Effector memory CD8-positive, alpha-beta T cell (primary cell): ENCODE data around the gene CIAO2B.
"Not testable (repeated sequence)": the region's sequence is repeated elsewhere in the genome, so short reads cannot be mapped to it uniquely, and the experiment has no call there.

Experiments used
- ATAC-seq: fragments of 150-1000 bp; cut with Tn5 transposase; replicated peaks from 2 replicates; pipeline ENCODE4 v1.10.0; 2021; ENCODE audit warnings: mild to moderate bottlenecking, moderate library complexity
- DNase-seq, 3 experiments: peaks; one replicate each; pipeline ENCODE4 v3.0.0; 2021
- H3K27ac Mint-ChIP-seq, 2 donors: one replicate each; pipeline ENCODE4 v1.8.0; 2022; ENCODE audit warnings: mild to moderate bottlenecking in 2 of 2, mixed read lengths in 2 of 2, moderate library complexity in 2 of 2
- H3K27me3 Mint-ChIP-seq, 2 donors: one replicate each; pipeline ENCODE4 v1.8.0; 2022; ENCODE audit warnings: mixed read lengths in 2 of 2
- H3K36me3 Mint-ChIP-seq: one replicate; pipeline ENCODE4 v1.8.0; 2022; ENCODE audit warnings: mild to moderate bottlenecking, moderate library complexity, mixed read lengths; ENCODE audit not compliant: insufficient read depth
- H3K4me1 Mint-ChIP-seq, 2 donors: one replicate each; pipeline ENCODE4 v1.8.0; 2022; ENCODE audit warnings: low read depth in 2 of 2, mixed read lengths in 2 of 2
- H3K4me3 Mint-ChIP-seq, 2 donors: one replicate each; pipeline ENCODE4 v1.8.0; 2022; ENCODE audit warnings: mild to moderate bottlenecking in 2 of 2, mixed read lengths in 2 of 2, moderate library complexity in 2 of 2
- H3K9me3 Mint-ChIP-seq, 2 donors: one replicate each; pipeline ENCODE4 v1.8.0; 2022; ENCODE audit warnings: mixed read lengths in 2 of 2

The CIAO2B gene

DNA sequence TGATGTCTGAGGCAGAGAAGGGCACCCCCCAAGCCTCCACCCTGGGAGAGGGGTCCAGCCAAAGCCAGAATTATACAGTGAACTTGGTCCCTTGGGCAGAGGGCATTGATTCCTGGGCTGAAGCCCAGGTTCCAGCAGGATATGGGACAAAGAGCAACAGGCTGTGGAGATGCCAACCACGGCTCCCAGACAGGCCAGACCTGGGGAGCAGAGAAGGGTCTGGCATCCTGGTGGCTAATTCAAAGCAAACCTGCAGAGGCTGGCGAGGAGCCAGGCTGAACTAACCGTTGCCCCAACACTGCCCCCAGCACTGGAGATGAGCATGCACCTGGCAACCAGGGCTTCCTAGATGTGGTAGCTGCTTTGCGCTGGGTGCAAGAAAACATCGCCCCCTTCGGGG is 29.8 kb upstream of the CIAO2B start:
- Mint-ChIP-seq H3K4me1 (peaks cover 0 to 5% of the 10 kb centered on the region in 2 donors), H3K27ac (no peak overlapping the region), H3K4me3 (no peak overlapping the region), H3K36me3 (no peaks in the 10 kb centered on the region), H3K27me3 (peaks cover 7 to 15% of the 10 kb centered on the region in 2 donors), H3K9me3 (no peaks in the 10 kb centered on the region)
- ATAC-seq: no peak
- DNase-seq: no peak

- Mint-ChIP-seq H3K4me1 (peaks cover 0 to 5% of the 10 kb centered on the region in 2 donors), H3K27me3 (peaks cover 7 to 24% of the 10 kb centered on the region in 2 donors), H3K4me3 (no peak overlapping the region), H3K27ac (no peak overlapping the region), H3K36me3 (no peaks in the 10 kb centered on the region), H3K9me3 (no peaks in the 10 kb centered on the region)
- DNase-seq (no peak), ATAC-seq (no peak)
Observed at GRCh38 chr16:66961914-66962313, 27.7 kb upstream of the CIAO2B start.

- Mint-ChIP-seq H3K4me3 (no peak within 1 kb of the TSS), H3K27ac (peak within 1 kb of the TSS in 1 of 2 donors; percentile 76), H3K27me3 (peaks cover 7 to 25% of the 10 kb centered on the region in 2 donors), H3K36me3 (no peaks in the 10 kb centered on the region), H3K4me1 (peaks cover 0 to 5% of the 10 kb centered on the region in 2 donors), H3K9me3 (no peaks in the 10 kb centered on the region)
- peak; percentile 96 for ATAC-seq
- peak; percentile 42 to 47 (median 44) for DNase-seq
Observed at GRCh38 chr16:66961065-66961744, 27.0 kb upstream of the CIAO2B start, which contains the start of gene CES3. Gene CES3, plus strand, starts transcription at chr16:66961266. Its CDS starts 42 bp downstream, at chr16:66961308.

GRCh38 chr16:66960270-66960669 is 26.1 kb upstream of the CIAO2B start:
- ATAC-seq: no peak
- Mint-ChIP-seq H3K4me1 (peaks cover 0 to 5% of the 10 kb centered on the region in 2 donors), H3K9me3 (no peaks in the 10 kb centered on the region), H3K27ac (peak overlapping the region in 1 of 2 donors; percentile 76), H3K4me3 (no peak overlapping the region), H3K27me3 (peaks cover 7 to 31% of the 10 kb centered on the region in 2 donors), H3K36me3 (no peaks in the 10 kb centered on the region)
- DNase-seq: no peak

DNA sequence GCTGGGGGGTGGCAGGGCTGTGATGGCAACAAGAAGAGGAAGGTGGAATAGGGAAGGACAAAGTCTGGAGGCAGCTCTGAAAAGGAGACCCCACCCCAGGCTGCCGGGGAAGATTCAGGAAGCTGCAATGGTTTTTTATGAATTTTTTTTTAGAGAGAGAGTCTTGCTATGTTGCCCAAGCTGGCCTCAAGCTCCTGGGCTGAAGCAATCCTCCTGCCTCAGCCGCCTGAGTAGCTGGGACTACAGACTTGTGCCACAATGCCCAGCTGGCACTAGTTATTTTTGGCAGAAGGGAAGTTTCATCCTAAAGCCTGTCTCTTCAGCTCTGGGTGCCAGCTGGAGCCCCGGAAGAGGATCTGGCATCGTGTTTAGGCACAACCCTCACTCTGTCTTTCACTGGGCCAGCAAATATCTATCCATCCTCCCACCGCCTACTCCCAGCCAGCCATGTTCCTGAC is 25.5 kb upstream of the CIAO2B start:
- Mint-ChIP-seq H3K27ac (peak overlapping the region in 1 of 2 donors; percentile 76), H3K27me3 (peaks cover 2 to 29% of the 10 kb centered on the region in 2 donors), H3K36me3 (no peaks in the 10 kb centered on the region), H3K4me3 (no peak overlapping the region), H3K9me3 (no peaks in the 10 kb centered on the region), H3K4me1 (peaks cover 0 to 5% of the 10 kb centered on the region in 2 donors)
- no peak for DNase-seq
- ATAC-seq: no peak

- Mint-ChIP-seq H3K36me3 (peaks cover under 1% of the 10 kb centered on the region), H3K27me3 (peaks cover 2 to 26% of the 10 kb centered on the region in 2 donors), H3K9me3 (no peaks in the 10 kb centered on the region), H3K4me3 (no peak overlapping the region), H3K4me1 (peaks cover under 1 to 5% of the 10 kb centered on the region in 2 donors), H3K27ac (no peak overlapping the region)
- ATAC-seq (no peak), DNase-seq (no peak)
Observed at GRCh38 chr16:66958857-66959703, 24.9 kb upstream of the CIAO2B start.

- H3K4me3 Mint-ChIP-seq, H3K9me3 Mint-ChIP-seq, ATAC-seq, H3K4me1 Mint-ChIP-seq, DNase-seq, H3K27ac Mint-ChIP-seq, H3K36me3 Mint-ChIP-seq: not testable (repeated sequence)
- peaks cover 18 to 55% of the 10 kb centered on the region in 2 donors for H3K27me3 Mint-ChIP-seq
Observed at GRCh38 chr16:66956154-66956457, 21.9 kb upstream of the CIAO2B start.

DNA sequence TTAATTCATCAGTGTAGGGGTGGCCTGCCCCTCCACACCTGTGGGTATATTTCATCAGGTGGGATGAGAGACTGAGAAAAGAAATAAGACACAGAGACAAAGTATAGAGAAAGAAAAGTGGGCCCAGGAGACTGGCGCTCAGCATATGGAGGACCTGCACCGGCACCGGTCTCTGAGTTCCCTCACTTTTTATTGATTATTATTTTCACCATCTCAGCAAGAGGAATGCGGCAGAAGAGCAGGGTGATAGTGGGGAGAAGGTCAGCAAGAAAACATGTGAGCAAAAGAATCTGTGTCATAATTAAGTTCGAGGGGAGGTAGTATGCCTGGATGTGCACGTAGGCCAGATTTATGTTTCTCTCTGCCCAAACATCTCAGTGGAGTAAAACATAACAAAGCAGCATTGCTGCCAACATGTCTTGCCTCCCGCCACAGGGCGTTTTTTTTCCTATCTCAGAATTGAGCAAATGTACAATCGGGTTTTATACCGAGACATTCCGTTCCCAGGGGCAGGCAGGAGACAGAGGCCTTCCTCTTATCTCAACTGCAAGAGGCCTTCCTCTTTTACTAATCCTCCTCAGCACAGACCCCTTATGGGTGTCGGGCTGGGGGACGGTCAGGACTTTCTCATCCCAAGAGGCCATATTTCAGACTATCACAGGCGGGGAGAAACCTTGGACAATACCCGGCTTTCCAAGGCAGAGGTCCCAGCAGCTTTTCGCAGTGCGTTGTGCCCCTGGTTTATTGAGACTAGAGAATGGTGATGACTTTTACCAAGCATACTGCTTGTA is 21.4 kb upstream of the CIAO2B start:
- ATAC-seq, H3K4me1 Mint-ChIP-seq, H3K36me3 Mint-ChIP-seq, H3K9me3 Mint-ChIP-seq, H3K4me3 Mint-ChIP-seq, H3K27ac Mint-ChIP-seq, DNase-seq: not testable (repeated sequence)
- peaks cover 19 to 60% of the 10 kb centered on the region in 2 donors for H3K27me3 Mint-ChIP-seq

DNA sequence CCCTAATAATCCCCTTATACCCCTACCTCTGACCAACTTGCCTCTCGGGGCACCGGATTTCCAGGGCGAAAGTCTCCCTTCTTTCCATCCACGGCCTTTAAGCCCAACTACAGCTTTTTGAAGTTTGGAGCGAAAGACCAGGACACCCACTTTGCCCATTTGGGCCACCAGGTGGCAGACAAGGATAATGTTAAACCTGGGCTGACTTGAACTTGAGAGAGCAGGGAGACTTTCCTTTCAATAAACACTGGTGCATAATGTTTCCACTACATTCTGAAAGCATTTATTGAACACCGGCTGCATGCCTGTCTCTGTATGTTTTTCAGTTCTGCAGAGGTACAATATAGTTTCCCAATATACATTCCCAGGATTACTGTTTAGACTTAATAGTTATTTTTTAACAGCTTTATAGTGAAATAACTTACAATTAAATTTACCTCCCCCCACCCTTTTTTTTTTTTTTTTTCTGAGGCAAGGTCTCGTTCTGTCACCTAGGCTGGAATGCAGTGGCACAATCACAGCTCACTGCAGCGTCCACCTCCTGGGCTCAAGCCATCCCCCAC is 20.0 kb upstream of the CIAO2B start:
- peaks cover 3 to 5% of the 10 kb centered on the region in 2 donors for H3K4me1 Mint-ChIP-seq
- DNase-seq (peak; percentile 65 to 77 (median 66)), ATAC-seq (peak; percentile 83)
- no peak overlapping the region for H3K27ac Mint-ChIP-seq
- H3K9me3 Mint-ChIP-seq: no peaks in the 10 kb centered on the region
- H3K4me3 Mint-ChIP-seq: no peak overlapping the region
- peaks cover 3% of the 10 kb centered on the region for H3K36me3 Mint-ChIP-seq
- peaks cover 27 to 74% of the 10 kb centered on the region in 2 donors for H3K27me3 Mint-ChIP-seq

- Mint-ChIP-seq H3K4me1 (peaks cover 6 to 9% of the 10 kb centered on the region in 2 donors), H3K27ac (no peak overlapping the region), H3K9me3 (no peaks in the 10 kb centered on the region), H3K36me3 (peaks cover 3% of the 10 kb centered on the region), H3K27me3 (peaks cover 33 to 80% of the 10 kb centered on the region in 2 donors), H3K4me3 (no peak overlapping the region)
- ATAC-seq (no peak), DNase-seq (no peak)
Observed at GRCh38 chr16:66953462-66954096, 19.4 kb upstream of the CIAO2B start.

DNA sequence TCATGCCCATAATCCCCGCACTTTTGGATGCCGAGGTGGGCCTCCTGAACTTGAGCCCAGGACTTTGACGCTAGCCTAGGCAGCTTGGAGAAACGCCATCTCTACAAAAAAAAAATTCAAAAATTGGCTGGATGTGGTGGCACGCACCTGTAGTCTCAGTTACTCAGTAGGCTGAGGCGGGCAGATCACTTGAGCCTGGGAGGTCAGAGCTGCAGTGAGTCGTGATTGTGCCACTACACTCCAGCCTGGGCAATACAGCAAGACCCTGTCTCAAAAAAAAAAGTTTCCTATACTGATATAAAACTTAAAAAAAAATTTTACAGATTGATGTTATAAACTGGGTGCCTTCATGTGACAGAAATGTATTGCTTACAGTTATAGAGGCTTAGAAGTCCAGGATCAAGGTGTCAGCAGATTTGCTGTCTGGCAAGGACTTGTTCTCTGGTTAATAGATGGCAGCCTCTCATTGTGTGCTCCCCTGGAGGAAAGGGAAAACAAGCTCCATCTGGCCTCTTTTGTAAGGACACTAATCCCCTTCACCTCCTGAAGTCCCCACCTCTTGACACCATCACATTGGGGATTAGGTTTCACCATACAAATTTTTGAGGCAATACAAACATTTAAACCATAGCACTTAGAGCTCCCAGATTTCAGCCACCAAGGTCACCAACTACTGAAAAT is 18.4 kb upstream of the CIAO2B start:
- Mint-ChIP-seq H3K4me1 (peaks cover 16 to 18% of the 10 kb centered on the region in 2 donors), H3K27me3 (peaks cover 36 to 76% of the 10 kb centered on the region in 2 donors), H3K27ac (no peak overlapping the region), H3K4me3 (no peak overlapping the region), H3K9me3 (no peaks in the 10 kb centered on the region), H3K36me3 (peaks cover 3% of the 10 kb centered on the region)
- ATAC-seq (no peak), DNase-seq (no peak)
